Natural killer cell (primary cell): ENCODE results near the gene INS. TPM values are rescaled to one million over a fixed set of nuclear protein-coding genes. Genes with fewer than 3 reads are reported as not detected.
A peak's percentile ranks its signal among the peaks of the same experiment; 100 is the strongest.

ENCODE experiments used
- ATAC-seq, 3 donors: fragments of 150-1000 bp in 2 of 3; fragments of 200-7000 bp in 1 of 3; cut with Tn5 transposase; 1 replicate in 1 of 3; 2 replicates in 2 of 3; pipeline ENCODE4 v1.10.0; 2021; ENCODE audit warnings: mild to moderate bottlenecking in 2 of 3, moderate library complexity in 2 of 3
- DNase-seq, 2 donors: peaks; one replicate each; pipeline versions ENCODE4 v3.0.0 to v3.0.0-alpha.2; 2013 to 2021; ENCODE audit warnings: mixed read lengths in 1 of 2
- H3K27ac ChIP-seq: one replicate; pipeline ENCODE4 v1.5.1; 2013; ENCODE audit warnings: mild to moderate bottlenecking, low read length
- H3K27me3 ChIP-seq: one replicate; pipeline ENCODE4 v1.6.1; 2013; ENCODE audit warnings: low read length; ENCODE audit not compliant: control insufficient read depth, insufficient read depth
- H3K36me3 ChIP-seq: one replicate; pipeline ENCODE4 v1.6.1; 2013; ENCODE audit warnings: low read length; ENCODE audit not compliant: control insufficient read depth, insufficient read depth
- H3K4me1 ChIP-seq: one replicate; pipeline ENCODE4 v1.6.1; 2013; ENCODE audit warnings: low read length; ENCODE audit not compliant: control insufficient read depth, insufficient read depth
- H3K4me3 ChIP-seq: one replicate; pipeline ENCODE4 v1.5.1; 2013; ENCODE audit warnings: low read length
- H3K9me3 ChIP-seq: one replicate; pipeline ENCODE4 v1.6.1; 2013; ENCODE audit warnings: low read length; ENCODE audit not compliant: control insufficient read depth, insufficient read depth
- H3K27ac Mint-ChIP-seq, 2 donors: one replicate each; pipeline ENCODE4 v1.8.0; 2022; ENCODE audit warnings: mild to moderate bottlenecking in 2 of 2, mixed read lengths in 2 of 2, moderate library complexity in 1 of 2
- H3K27me3 Mint-ChIP-seq, 2 donors: one replicate each; pipeline ENCODE4 v1.8.0; 2022; ENCODE audit warnings: low read depth in 2 of 2, mixed read lengths in 2 of 2
- H3K36me3 Mint-ChIP-seq: one replicate; pipeline ENCODE4 v1.8.0; 2022; ENCODE audit warnings: mixed read lengths
- H3K4me1 Mint-ChIP-seq, 2 donors: one replicate each; pipeline ENCODE4 v1.8.0; 2022; ENCODE audit warnings: mixed read lengths in 2 of 2
- H3K4me3 Mint-ChIP-seq: one replicate; pipeline ENCODE4 v1.8.0; 2022; ENCODE audit warnings: mild to moderate bottlenecking, moderate library complexity, mixed read lengths
- H3K9me3 Mint-ChIP-seq, 2 donors: one replicate each; pipeline ENCODE4 v1.8.0; 2022; ENCODE audit warnings: mixed read lengths in 2 of 2
- WGBS: methylation state at CpG from one replicate; pipeline ENCODE4 v1.1.7; 2013; ENCODE audit warnings: missing lambda C conversion rate; ENCODE audit not compliant: insufficient coverage; 5-methylcytosine and 5-hydroxymethylcytosine counted together
- intact Hi-C: fragments of 100-400 bp; cut with micrococcal nuclease; formaldehyde crosslinking; loops from one replicate; pipeline ENCODE4 v1.14.2; 2022
- total RNA-seq, 4 donors: library from RNA; stranded (reverse); fragments of 120-200 nt in 1 of 4; gene quantifications; one replicate each; pipeline versions ENCODE4 v1.2.3 to v1.2.4, GENCODE V29; 2013 to 2022
- TF ChIP-seq, protein P1 (sequence below): fragments of 200-600 bp; IDR thresholded peaks from one replicate; pipeline ENCODE4 v1.8.0; 2022; ENCODE audit warnings: antibody characterized with exemption

INS gene
- total RNA-seq, 3 donors from 2014 or later (not counting 1 experiment from before 2014, with no cell fraction given), result not detected

- Mint-ChIP-seq H3K4me1 (peaks cover 9 to 10% of the 10 kb centered on the region in 2 donors), H3K27ac (no peak overlapping the region), H3K36me3 (no peaks in the 10 kb centered on the region), H3K4me3 (no peak overlapping the region), H3K9me3 (no peaks in the 10 kb centered on the region), H3K27me3 (peaks cover 19 to 23% of the 10 kb centered on the region in 2 donors)
- Histone ChIP-seq H3K36me3 (no peaks in the 10 kb centered on the region), H3K27ac (no peak overlapping the region), H3K9me3 (no peaks in the 10 kb centered on the region), H3K4me1 (peaks cover 7% of the 10 kb centered on the region), H3K27me3 (peaks cover 12% of the 10 kb centered on the region), H3K4me3 (no peak overlapping the region)
- intact Hi-C loops, result no loop called here
- 57% methylated on average over 14 of the region's 14 CpGs for WGBS
- ATAC-seq (no peak), DNase-seq (no peak)
- TF ChIP-seq, protein P1, sequence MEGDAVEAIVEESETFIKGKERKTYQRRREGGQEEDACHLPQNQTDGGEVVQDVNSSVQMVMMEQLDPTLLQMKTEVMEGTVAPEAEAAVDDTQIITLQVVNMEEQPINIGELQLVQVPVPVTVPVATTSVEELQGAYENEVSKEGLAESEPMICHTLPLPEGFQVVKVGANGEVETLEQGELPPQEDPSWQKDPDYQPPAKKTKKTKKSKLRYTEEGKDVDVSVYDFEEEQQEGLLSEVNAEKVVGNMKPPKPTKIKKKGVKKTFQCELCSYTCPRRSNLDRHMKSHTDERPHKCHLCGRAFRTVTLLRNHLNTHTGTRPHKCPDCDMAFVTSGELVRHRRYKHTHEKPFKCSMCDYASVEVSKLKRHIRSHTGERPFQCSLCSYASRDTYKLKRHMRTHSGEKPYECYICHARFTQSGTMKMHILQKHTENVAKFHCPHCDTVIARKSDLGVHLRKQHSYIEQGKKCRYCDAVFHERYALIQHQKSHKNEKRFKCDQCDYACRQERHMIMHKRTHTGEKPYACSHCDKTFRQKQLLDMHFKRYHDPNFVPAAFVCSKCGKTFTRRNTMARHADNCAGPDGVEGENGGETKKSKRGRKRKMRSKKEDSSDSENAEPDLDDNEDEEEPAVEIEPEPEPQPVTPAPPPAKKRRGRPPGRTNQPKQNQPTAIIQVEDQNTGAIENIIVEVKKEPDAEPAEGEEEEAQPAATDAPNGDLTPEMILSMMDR, result no peak
Measured at GRCh38 chr11:2153581-2154194, 7.3 kb downstream of the INS start.

DNA sequence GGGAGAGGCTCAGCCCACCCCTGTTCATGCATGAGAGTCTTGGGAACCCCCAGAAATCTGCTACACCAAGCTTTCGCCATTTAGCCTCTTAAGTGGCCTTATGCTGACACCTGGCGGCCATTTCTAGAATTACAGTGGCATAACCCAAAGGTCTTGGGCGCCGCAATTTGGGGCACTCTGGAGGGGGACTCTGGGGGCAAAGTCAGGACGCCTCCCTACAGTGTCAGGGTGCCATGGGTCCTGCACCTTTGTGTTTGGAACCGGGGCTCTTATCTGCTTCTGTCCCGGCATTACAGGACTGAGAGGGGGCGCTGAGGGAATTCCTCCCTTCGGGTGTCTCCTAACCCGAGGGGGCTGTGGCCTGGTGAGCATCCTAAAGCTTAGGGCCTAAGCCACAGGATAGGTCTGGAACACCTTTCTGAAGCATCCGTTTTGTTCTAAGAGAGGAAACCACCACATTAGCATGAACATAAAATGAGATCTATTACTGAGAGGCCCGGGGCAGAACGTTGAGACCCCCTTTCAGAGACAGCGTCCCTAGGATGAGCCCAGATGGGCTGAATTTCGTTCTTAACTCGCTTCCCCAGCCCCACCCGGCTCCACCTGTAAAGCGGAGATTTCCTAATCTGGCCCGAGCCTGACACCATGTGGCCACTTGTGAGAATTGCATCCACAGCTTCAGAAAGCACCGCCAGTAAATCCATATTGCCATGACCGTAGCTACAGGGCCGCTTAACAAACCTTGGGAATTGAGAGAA is 9.3 kb downstream of the INS start:
- intact Hi-C loops, result loop anchor here (1.0 to 2.0 kb wide), 4 partner anchors 269 to 499 kb away; no protein-coding TSS in a partner anchor
- 3% methylated on average over 20 of the region's 22 CpGs for WGBS
- Histone ChIP-seq H3K9me3 (no peaks in the 10 kb centered on the region), H3K27ac (no peak overlapping the region), H3K4me3 (no peak overlapping the region), H3K27me3 (peaks cover 15% of the 10 kb centered on the region), H3K4me1 (peaks cover 7% of the 10 kb centered on the region), H3K36me3 (no peaks in the 10 kb centered on the region)
- peaks cover 9 to 10% of the 10 kb centered on the region in 2 donors for H3K4me1 Mint-ChIP-seq
- H3K36me3 Mint-ChIP-seq, result no peaks in the 10 kb centered on the region
- ATAC-seq (peak; percentile 81 to 87 (median 83)), DNase-seq (peak; percentile 76 to 91)
- H3K27ac Mint-ChIP-seq, result no peak overlapping the region
- H3K4me3 Mint-ChIP-seq, result peak overlapping the region; percentile 56
- peaks cover 19 to 39% of the 10 kb centered on the region in 2 donors for H3K27me3 Mint-ChIP-seq
- TF ChIP-seq, protein P1, result peak; percentile 76
- no peaks in the 10 kb centered on the region for H3K9me3 Mint-ChIP-seq

GRCh38 chr11:2149864-2150847 is 10.9 kb downstream of the INS start:
- 53% methylated on average over 9 of the region's 11 CpGs for WGBS
- Histone ChIP-seq H3K4me1 (peaks cover 7% of the 10 kb centered on the region), H3K27me3 (peaks cover 27% of the 10 kb centered on the region), H3K27ac (no peak overlapping the region), H3K9me3 (no peaks in the 10 kb centered on the region), H3K36me3 (no peaks in the 10 kb centered on the region), H3K4me3 (no peak overlapping the region)
- peaks cover 9 to 10% of the 10 kb centered on the region in 2 donors for H3K4me1 Mint-ChIP-seq
- no peaks in the 10 kb centered on the region for H3K9me3 Mint-ChIP-seq
- H3K4me3 Mint-ChIP-seq, result no peak overlapping the region
- H3K27ac Mint-ChIP-seq, result no peak overlapping the region
- peaks cover 30 to 47% of the 10 kb centered on the region in 2 donors for H3K27me3 Mint-ChIP-seq
- intact Hi-C loops, result loop anchor here (2.0 kb wide), 2 partner anchors 267 to 457 kb away; no protein-coding TSS in a partner anchor
- TF ChIP-seq, protein P1, result no peak
- ATAC-seq (no peak), DNase-seq (no peak)
- no peaks in the 10 kb centered on the region for H3K36me3 Mint-ChIP-seq
